ENCODE measurements around the gene MANBA.
"Not testable (repeated sequence)": the region's sequence is repeated elsewhere in the genome, so short reads cannot be mapped to it uniquely, and the experiment has no call there.

MANBA gene

DNA sequence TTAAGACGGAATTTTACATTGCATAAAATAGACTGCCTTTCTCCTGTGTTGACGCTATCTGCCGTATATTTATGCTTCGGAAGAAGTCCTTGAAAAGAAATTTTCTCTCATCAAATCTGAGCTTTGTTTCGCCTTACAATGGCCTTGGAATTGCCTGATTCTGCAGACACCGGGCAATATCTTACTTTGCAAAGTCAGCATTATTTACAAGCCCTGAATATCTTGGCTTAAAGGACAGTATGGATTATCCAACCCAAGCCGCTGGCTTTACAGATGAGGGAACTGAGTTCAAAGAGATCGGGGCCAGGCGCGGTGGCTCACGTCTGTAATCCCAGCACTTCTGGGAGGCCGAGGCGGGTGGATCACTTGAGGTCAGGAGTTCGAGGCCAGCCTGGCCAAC, 1.1 kb upstream of the MANBA start:
- DNase-seq (ENCODE audit: low read depth in 2 of 2), result no peak

DNA sequence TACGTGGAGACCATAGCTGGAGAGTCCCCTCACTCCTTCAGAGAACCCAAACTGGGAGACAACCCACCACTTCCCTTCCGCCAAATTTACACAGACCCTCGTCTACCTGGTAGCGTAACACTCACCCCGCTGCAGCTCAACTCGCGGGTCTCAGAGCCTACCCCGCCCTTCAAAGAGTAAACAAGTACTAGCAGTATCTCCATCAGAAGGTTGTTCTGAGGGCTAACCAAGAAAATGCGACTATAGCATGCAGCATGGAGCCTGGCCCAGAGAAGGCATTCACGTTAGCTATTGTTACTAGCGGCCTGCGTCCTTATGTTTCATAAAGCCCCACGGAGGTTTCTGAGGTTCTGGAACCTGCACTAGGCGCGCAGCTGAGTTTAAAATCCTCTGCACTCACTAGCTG, 531 bp upstream of the MANBA start:
- DNase-seq (ENCODE audit: low read depth in 2 of 2), result no peak

DNA sequence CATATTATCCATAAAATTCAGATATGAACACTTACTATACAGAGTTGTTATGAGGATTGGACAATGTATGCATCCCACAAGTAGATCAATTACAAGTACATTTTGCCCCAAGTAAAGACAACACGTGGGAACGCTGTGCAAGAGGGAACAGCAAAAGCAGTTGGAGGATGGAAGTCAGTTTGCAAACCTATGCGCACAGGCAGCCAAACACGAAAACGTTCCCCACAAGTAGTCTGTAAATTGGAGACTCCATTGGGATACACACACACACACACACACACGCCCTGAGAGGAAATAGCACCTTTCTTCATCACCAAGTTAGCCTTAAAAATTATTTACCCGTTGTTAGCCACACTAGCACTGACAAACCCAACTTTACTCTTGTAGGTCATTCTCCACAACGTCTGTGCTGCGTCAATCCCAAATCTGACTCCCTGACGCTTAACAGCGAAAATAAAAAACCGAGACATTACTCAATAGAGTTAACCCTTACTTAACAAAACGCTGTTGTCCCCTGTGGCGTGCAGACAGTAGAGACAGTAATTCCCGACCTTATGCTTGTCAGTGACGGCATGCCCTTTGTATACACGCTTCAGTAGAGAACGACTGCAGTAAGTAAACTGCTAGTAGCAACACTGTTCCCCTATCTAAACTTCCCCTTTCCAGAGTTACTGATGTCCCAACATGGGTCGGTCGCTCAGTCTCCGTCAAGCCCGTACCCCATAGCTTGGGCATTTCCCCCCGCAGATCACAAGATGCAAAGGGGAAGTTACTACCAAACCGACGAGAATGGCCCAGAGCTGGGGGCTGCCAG, 730 bp downstream of the MANBA start:
- DNase-seq (ENCODE audit: low read depth in 2 of 2), result no peak

DNA sequence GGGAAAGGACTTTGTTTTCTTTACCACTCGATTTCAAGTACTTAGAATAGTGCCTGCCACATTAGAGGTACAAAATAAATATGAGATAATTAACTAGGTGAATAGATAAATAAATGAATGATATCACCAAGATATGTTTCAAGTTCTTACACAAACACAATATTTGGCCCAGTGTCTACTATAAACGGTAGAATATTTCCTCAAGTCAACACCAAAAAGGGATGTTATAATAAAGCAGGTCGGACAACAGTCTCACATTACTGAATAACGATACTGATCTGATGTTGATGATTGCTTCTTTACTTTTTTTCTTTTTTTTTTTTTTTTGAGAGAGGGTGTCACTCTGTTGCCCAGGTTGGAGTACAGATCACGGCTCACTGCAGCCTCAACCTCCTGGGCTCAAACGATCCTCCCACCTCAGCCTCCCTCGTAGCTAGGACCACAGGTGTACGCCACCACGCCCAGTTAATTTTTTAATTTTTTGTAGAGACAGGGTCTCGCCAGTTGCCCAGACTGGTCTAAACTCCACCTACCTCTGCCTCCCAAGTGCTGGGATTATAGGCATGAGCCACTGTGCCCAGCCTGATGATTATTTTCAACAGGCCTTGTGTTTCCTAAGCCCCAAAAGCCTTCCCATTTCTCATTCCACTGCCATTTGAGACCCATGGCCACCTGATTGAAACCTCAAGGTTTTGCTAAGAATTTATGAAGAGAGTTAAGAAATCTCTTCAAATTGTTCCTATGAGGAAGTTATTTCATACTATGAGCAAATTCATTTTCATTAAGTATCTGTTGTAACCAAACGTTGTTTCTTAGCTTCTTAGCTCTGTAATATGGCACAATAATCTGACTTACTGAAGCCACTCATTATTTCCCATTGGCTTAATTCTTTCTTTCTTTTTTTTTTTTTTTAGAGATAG, 2.3 kb downstream of the MANBA start:
- DNase-seq (ENCODE audit: low read depth in 2 of 2), result no peak

DNA sequence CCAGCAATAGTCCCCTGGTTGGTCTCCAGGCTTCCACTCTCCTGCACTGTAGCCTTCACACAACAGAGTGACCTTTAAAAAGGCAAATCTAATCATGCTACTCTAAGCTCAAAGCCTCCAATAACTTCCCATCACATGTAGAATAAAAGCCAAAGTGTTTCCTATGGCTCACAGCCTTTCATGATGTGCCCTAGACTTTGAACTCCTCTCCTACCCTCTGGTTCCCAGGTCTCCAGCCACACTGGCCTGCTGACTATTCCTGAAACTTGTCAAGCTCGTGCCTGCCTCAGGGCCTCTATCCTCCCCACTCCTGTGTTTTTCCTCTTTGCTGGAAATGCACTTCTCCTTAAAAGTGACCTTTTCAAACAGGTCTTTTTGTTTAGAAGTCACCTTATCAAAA, 3.1 kb downstream of the MANBA start:
- no peak for DNase-seq (ENCODE audit: low read depth in 2 of 2)

DNA sequence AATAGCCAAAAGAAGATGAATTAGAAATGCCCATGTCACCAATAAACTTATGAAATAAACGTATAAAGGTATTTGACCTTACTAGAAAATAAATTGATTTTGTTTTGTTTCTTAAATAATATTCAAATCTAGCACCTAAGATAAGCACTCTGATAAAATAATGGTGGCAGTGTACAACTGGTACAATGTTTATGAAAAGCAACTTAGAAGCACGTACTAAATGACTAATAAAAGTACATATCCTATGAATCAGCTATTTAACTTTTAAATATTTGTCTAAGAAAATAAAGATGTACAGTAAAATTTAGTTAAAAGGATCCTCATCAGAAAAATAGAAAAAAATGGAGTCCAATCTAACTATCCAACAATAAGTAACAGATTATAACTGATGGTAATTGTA, 6.7 kb downstream of the MANBA start:
- DNase-seq (ENCODE audit: low read depth in 2 of 2), result no peak

DNA sequence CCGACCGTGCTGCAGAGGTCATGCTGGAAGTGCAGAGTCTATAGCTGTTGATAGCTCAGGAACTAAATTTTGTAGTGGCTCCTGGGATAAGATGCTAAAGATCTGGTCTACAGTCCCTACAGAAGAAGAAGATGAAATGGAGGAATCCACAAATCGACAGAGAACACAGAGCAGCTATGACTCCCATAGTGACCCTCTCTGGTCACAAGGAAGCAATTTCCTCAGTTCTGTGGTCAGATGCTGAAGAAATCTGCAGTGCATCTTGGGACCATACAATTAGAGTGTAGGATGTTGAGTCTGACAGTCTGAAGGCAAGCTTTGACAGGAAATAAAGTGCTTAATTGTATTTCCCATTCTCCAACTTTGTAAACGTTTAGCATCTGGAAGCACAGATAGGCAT, 8.8 kb downstream of the MANBA start:
- no peak for DNase-seq (ENCODE audit: low read depth in 2 of 2)

DNA sequence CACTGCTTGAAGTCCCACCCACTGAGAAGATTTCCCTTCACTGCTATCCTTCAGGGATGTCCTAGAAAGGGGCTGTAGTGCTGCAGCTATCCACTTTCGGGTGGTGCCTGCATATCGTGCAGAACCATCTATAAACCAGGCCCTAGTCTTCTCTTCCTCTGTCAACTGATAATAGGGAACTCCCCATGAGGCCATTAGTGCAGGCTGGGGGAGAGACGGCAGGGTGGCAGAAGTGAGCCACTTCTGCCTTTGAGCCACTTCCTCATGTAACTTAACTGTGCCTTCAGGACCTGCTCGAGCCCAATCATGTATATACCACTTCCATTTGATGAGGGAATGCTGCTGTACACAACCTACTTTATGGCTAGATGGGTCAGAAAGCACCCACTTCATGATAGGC, 17.4 kb downstream of the MANBA start:
- not testable (repeated sequence) for DNase-seq (ENCODE audit: low read depth in 2 of 2)

DNA sequence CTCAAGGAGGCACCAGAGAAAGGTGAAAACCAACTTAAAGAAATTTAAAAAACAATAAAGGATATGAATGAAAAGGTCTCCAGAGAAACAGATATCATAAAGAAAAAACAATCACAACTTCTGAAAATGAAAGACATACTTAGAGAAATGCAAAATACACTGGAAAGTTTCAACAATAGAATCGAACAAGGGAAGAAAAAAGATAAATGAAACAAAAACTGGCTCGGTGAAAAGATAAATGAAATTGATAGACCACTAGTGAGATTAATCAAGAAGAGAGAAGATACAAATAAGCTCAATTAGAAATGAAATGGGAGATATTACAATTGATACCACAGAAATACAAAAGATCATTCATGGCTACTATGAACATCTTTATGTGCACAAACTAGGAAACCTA, 22.0 kb downstream of the MANBA start:
- DNase-seq (ENCODE audit: low read depth in 2 of 2), result not testable (repeated sequence)

DNA sequence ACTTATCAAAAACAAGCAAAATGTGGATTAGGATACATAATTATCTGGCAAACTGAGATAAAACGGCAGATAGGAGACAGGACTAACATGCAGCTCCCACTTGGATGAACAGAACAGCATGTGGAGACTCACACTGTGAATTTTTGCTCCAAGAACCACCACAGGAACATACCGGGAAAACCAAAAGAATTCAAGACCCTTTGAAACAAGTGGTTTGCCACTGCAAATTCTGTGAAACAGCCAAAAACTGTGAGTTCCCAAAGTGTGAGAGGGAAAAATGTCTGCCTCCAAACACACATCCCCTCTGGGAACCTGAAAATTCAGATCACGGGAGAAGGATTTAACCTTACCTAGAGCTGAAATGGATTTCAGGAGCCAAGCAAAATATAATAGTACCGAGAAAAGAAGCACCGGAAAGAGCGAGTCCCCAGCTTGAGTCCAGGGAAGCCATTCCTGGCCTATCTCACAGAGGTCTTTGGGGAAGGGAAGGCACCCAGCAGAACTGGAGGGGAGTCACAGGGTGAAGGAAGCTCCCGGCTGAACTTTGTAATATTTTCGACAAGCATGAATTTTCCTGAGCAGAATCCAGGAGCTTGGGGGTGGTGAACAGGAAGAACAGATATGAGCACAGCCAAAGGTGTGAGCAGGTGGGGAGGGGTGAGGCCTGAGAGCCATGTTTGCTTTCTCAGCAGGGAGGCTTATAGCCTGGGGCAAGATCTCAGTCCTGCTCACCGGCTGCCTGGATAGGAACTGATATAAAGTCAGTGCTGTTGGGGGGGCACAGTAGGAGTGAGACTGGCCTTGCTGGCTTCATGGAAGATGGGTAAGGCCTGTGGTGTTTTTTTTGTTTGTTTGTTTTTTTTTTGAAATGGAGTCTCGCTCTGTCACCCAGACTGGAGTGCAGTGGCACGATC, 23.9 kb downstream of the MANBA start:
- DNase-seq (ENCODE audit: low read depth in 2 of 2), result no peak

DNA sequence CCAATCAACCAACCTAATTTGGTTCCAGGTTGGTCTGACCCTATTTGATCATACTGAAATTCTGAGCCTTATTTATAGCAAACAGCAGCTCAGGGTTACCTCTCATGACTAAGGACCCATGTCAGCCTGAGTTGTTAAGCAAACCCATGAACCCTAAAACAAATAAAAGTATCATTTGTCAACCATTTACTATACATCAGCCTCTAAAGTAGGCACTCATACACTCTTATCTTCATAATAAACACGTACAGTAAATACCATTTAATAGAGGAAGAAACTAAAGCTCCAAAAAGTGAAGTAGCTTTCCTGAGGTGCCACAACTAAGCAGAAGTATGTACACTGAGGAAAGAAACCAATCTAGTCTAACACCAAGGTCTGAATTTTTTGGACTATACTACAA, 25.2 kb downstream of the MANBA start:
- DNase-seq (ENCODE audit: low read depth in 2 of 2), result no peak

DNA sequence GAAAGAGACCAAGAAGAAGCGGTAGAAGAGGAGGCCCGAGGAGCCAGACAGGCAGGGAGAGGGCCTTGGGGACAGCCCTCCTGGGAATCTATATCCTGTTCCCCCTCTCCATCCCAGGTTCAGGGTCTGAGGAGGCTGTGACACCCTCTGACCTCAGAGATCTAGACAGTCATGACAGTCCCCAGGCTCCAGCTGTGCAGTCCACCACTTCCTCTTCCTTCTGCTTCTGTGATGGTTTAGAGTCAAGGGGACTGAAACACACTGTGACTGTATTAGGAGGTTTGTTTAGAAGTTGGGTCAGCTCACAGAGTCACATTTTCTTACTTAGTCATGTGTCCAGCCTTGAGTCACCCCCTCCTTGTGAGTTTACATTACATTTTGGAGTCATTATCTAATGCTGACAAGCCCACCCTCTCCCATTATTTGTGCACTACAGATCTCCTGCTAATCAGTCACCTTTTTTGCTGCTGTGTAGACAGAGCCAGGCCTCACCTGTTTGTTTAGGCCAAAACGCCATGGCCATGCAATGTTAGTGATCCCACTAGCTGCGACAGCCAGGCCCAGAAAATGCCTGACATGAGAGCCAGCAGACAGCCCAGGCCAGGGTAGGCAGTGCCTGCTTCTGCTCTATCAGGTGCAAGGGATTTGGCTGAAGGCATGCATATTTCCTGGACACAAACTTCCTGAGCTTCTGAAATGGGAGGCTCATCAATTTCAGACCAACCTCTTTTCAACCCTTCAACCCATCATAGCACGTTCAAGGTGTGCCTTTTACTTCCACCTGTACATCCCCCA, 26.0 kb downstream of the MANBA start:
- no peak for DNase-seq (ENCODE audit: low read depth in 2 of 2)

DNA sequence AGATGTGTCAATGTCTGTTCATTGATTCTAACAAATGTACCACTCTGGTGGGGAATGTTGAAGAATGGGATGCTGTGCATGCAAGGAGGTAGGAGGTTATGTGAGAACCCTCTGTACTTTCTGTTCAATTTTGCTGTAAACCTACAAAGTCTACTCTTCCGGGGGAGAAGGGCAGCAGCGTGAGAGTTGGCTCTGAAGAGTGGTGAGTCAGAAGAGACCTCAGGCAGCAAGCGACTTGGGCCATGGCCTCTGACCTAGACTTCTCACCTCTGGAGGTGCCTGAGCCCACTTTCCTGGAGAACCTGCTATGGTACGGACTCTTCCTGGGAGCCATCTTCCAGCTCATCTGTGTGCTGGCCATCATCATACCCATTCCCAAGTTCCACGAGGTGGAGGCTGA, 26.7 kb downstream of the MANBA start:
- DNase-seq (ENCODE audit: low read depth in 2 of 2), result no peak

DNA sequence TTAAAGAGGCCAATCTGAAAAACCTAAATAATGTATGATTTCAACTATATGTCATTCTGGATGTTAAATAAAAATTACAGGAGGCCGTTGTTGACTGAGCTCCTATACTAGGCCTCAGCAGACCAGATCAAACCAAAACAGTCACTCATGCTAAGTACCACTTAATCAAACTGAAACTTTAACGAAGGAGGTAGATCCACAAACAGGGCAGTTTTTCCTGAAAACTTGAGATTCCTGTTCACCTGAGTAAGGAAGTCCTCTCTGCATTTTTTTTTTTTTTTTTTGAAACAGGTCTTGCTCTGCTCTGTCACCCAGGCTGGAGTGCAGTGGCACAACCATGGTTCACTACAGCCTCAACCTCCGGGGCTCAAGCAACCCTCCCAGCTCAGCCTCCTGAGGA, 27.7 kb downstream of the MANBA start:
- DNase-seq (ENCODE audit: low read depth in 2 of 2), result no peak

DNA sequence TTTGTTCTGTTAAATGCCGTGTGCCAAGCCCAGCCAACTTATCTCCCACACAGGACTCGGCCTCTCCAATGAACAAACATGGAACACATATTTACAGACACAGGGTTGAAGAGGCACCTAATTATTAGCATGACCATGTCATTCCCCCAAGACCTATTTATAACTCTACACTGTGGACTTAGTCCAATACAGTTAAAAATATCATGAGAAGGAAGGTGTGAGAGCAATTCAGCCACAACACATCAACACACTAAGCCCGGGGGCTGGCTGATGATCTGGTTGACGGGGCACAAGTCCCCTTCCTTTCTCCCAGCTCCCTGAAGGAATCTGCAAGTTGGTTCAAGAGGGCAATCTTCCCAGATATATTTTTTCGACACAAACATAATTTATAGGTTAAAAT, 28.1 kb downstream of the MANBA start:
- no peak for DNase-seq (ENCODE audit: low read depth in 2 of 2)

DNA sequence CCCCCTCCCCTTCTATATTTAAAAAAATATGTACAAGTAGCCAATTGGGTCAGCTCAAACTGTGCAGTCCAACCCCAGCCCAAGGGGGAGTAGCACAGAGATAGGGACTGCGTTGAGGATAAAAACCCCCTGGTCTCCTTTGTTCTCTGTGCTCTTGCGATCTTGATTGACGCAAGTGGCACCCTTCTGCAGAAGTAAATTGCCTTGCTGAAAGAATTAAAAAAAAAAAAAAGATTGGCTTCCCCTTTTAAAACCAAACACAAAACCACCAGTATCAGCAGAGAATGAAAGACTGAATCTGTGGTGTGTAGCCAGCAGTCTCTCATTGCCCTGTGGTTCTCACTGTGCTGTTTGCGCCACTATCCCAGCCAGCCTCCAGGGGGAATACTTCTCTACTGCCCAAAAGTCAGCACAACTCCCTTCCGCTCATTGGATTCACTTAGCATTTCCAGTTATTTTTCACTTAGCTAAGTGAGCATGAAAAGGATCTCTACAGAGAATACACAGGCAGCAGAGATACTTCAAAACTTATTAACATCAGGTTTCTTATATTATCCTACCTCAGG, 29.7 kb downstream of the MANBA start:
- no peak for DNase-seq (ENCODE audit: low read depth in 2 of 2)

DNA sequence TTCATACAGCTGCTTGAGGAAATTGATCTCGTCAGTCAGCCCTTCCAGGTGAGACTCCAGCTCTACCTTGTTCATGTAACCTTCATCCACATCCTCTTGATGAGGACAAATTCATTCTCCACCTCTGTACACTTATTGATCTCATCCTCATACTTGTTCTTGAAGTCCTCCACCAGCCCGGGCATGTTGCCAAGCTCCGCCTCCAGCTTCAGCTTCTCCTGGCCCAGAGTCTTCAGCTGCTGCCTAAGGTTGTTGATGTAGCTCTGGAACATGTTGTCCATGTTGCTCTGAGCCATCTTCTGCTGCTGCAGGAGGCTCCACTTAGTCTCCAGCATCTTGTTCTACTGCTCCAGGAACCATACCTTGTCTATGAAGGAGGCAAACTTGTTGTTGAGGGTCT, 31.3 kb downstream of the MANBA start:
- not testable (repeated sequence) for DNase-seq (ENCODE audit: low read depth in 2 of 2)

DNA sequence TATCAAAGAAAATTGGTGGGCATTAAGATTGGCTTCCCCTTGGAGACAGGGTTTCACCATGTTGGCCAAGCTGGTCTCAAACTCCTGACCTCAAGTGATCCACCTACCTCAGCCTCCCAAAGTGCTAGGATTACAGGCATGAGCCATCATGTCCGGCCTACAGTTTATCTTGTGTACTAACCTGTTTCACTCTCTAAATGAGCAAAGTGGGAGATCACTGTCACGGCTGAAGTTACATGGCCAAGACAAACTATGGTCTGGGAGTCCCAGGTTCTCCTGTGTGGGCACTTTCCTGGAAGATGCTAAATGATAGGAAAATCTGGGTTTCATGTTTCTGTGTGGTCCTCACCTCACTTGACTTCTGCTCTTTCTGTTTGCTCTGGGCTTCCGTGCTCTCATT, 33.8 kb downstream of the MANBA start:
- not testable (repeated sequence) for DNase-seq (ENCODE audit: low read depth in 2 of 2)

DNA sequence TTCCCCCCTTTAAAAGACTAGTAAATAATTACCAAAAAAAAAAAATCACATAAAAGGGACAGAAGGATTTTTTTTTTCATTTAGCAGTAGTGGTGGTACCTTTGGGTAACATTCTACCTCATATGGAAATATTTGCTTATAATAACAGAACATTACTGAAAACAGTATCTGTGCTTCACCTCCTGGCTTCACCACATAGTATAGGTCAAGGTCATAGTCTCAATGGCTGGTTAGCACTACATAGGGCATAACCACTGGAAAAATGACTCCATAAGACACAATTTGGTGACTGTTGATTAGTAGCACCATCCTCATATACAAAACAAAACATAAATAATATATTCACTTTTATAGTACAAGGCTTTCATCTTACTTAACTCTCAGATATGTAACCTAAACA, 34.7 kb downstream of the MANBA start:
- no peak for DNase-seq (ENCODE audit: low read depth in 2 of 2)

DNA sequence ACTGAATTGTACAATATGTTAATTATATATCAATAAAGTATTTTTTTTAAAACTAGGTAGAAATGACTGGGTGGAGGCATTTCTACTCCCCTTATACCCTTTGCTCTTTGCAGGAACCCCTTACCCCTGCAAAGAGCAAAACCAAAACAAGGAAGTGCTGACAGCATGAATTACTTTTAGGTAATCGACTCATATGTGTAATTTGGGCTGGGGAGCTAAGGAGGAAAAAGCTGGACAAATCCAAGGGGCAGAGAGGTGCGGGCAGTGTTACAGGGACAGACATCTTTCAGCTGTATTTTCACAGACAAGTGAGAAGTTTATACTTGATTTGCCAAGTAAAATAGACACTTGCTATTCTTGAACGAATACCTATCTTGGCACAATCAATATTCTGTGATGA, 35.5 kb downstream of the MANBA start:
- no peak for DNase-seq (ENCODE audit: low read depth in 2 of 2)

DNA sequence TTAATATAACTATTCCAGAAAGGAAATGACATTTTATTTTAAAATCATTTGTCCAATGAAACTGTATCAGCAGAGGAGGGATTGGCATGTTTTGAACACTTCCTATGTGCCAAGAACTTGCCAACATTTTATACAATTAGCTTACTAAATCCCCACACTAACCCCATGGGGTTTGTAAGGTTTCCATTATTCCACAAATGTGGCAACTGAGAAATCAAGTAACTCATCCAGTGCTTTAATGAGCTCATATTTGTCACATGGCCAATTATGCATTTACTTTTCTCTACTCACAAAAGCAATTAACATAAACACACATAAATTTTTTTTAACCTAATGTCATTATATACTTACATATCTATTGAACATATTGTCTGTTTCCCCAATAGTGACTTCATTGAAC, 37.3 kb downstream of the MANBA start:
- DNase-seq (ENCODE audit: low read depth in 2 of 2), result no peak
